ENCODE results near the gene PRKCH. TPM values are rescaled to one million over a fixed set of nuclear protein-coding genes. Genes with fewer than 3 reads are reported as not detected.
A peak's percentile ranks its signal among the peaks of the same experiment; 100 is the strongest.

The PRKCH gene
- total and polyA plus RNA-seq, 2 of the 13 experiments (the other 11 are each of a cell fraction or from before 2014, with no cell fraction given): 0.48 to 1.3 TPM

DNA sequence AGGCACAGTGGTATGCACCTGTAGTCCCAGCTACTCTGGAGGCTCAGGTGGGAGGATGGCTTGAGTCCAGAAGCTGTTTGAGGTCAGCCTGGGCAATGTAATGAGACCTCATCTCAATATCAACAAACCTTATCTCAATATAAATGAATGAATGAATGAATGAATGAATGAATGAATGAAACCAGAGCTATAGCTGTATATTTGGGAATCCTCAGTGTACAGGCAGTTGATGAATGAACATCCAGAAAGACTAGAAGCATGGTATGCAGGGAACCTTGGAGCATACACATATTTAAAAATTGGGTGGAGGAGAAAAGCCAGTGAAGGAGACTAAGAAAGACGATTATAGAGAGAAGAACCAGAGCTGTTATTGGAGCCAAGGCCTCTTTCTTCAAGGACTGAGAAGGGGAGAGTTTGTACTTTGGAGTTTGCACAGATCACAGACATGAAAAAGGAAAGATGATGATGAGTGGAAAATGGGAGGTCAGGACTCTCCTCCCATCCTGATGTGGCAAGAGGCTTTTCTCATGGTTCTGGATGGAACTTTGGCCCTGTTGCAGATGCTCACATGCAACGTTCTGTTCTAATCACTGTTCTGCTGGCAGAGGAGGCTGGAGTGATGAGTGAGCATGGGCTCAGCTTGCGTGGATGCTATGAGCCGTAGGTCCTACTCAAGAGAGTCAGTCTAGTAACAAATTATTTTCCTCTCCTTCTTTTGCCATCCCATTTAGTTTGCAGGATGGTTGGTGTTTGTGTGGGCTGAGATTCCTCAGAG is 114.4 kb downstream of the PRKCH start:
- Histone ChIP-seq H2AFZ (ENCODE audit: low read length) (no peak overlapping the region), H3K4me2 (ENCODE audit: low read depth, low read length) (no peak overlapping the region), H4K20me1 (ENCODE audit: insufficient read depth, low read length) (no peaks in the 10 kb centered on the region), H3K9me3 (ENCODE audit: low read length) (no peaks in the 10 kb centered on the region), H3K9ac (ENCODE audit: insufficient read depth, low read depth, low read length) (no peak overlapping the region), H3K27ac (ENCODE audit: extremely low read length, insufficient read depth, low read length) (no peak overlapping the region), H3K79me2 (ENCODE audit: insufficient read depth, low read length) (no peaks in the 10 kb centered on the region), H3K4me3 (replicated peaks in 1 of 3; ENCODE audit: insufficient read depth in 1 of 3, low read depth in 2 of 3, low read length in 3 of 3) (no peak overlapping the region), H3K36me3 (replicated peaks in 1 of 2; ENCODE audit: control insufficient read depth in 1 of 2, insufficient read depth in 2 of 2, low read length in 2 of 2) (no peaks in the 10 kb centered on the region), H3K4me1 (ENCODE audit: insufficient read depth, low read length) (peaks cover 16% of the 10 kb centered on the region), H3K27me3 (ENCODE audit: control insufficient read depth in 1 of 2, insufficient read depth in 2 of 2, low read length in 2 of 2) (no peaks in the 10 kb centered on the region)
- DNase-seq (ENCODE audit: low spot score): no peak
- WGBS (ENCODE audit: low lambda C conversion rate): 33% methylated on average over 4 of the region's 4 CpGs
- CTCF ChIA-PET (ENCODE audit: low intra/inter-chr PET ratio, low total read pairs): no interaction called here
- TF ChIP-seq HNF4A (CRISPR knock-in tag; IDR thresholded peaks at IDR 0.05) (peak; percentile 21; the same call in 1 of the 2 replicates), ZNF160 (CRISPR knock-in tag; IDR thresholded peaks at IDR 0.05) (no peak), CEBPB (IDR thresholded peaks at IDR 0.05; ENCODE audit: borderline replicate concordance, low read depth, low read length) (peak; percentile 49; the same call in 1 of the 2 replicates), DNMT1 (CRISPR knock-in tag; IDR thresholded peaks at IDR 0.05) (no peak), KAT8 (CRISPR knock-in tag; IDR thresholded peaks at IDR 0.05) (no peak), TARDBP (CRISPR knock-in tag; IDR thresholded peaks at IDR 0.05) (no peak), GABPA (IDR thresholded peaks at IDR 0.05; ENCODE audit: low read depth, low read length) (no peak), GABPA (CRISPR knock-in tag; IDR thresholded peaks at IDR 0.05; ENCODE audit: low read depth) (no peak), MLLT10 (CRISPR knock-in tag; IDR thresholded peaks at IDR 0.05) (no peak)
- ATAC-seq: peak; percentile 37; the same call in 1 of the 3 replicates
- in situ Hi-C loops (cut with HindIII; ENCODE audit: extremely low pct_ligation_motif_present, low pct_unique_long_range_greater_than_20kb) (no loop called here), intact Hi-C loops (cut with micrococcal nuclease; ENCODE audit: unreplicated experiment) (no loop called here)
- no TSS peak for BruUV-seq (replicated peaks)
- POLR2A ChIA-PET: no interaction called here
- FAIRE-seq: no peak

DNA sequence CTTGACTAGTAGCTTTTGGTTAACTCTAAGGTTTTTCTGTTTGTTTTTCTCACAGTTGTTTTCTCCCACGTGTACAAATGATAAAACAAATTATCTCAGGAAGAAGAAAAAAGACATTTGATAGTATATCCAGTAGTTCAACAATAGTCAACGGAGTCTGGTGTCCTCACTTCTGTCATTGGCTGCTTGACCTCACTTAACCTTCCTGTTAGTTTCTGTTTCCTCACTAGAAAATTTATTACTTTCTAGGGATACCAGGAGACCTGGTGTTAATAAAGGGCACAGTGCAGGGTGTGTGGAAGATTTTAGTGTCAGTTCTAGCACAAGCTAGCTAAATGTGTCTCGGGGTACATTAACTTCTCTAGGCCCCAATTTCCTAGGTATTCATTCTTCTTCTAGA is 116.0 kb downstream of the PRKCH start:
- ChIA-PET POLR2A (no interaction called here), CTCF (ENCODE audit: low intra/inter-chr PET ratio, low total read pairs) (no interaction called here)
- Histone ChIP-seq H3K9ac (ENCODE audit: insufficient read depth, low read depth, low read length) (no peak overlapping the region), H3K4me3 (replicated peaks in 1 of 3; ENCODE audit: insufficient read depth in 1 of 3, low read depth in 2 of 3, low read length in 3 of 3) (no peak overlapping the region), H3K79me2 (ENCODE audit: insufficient read depth, low read length) (no peaks in the 10 kb centered on the region), H3K27me3 (ENCODE audit: control insufficient read depth in 1 of 2, insufficient read depth in 2 of 2, low read length in 2 of 2) (no peaks in the 10 kb centered on the region), H3K27ac (ENCODE audit: extremely low read length, insufficient read depth, low read length) (no peak overlapping the region), H3K4me2 (ENCODE audit: low read depth, low read length) (no peak overlapping the region), H3K36me3 (replicated peaks in 1 of 2; ENCODE audit: control insufficient read depth in 1 of 2, insufficient read depth in 2 of 2, low read length in 2 of 2) (no peaks in the 10 kb centered on the region), H4K20me1 (ENCODE audit: insufficient read depth, low read length) (no peaks in the 10 kb centered on the region), H3K9me3 (ENCODE audit: low read length) (no peaks in the 10 kb centered on the region), H3K4me1 (ENCODE audit: insufficient read depth, low read length) (peaks cover 16% of the 10 kb centered on the region), H2AFZ (ENCODE audit: low read length) (no peak overlapping the region)
- WGBS (ENCODE audit: low lambda C conversion rate): 3% methylated on average over 3 of the region's 3 CpGs
- BruUV-seq (replicated peaks): no TSS peak
- in situ Hi-C loops (cut with HindIII; ENCODE audit: extremely low pct_ligation_motif_present, low pct_unique_long_range_greater_than_20kb): no loop called here
- intact Hi-C loops (cut with micrococcal nuclease; ENCODE audit: unreplicated experiment): no loop called here
- FAIRE-seq: no peak
- no peak for ATAC-seq
- TF ChIP-seq ZKSCAN1 (IDR thresholded peaks at IDR 0.05; ENCODE audit: low read length): no peak
- no peak for TF ChIP-seq ZFP82 (CRISPR knock-in tag; IDR thresholded peaks at IDR 0.05; ENCODE audit: borderline replicate concordance)
- no peak for TF ChIP-seq MLLT10 (CRISPR knock-in tag; IDR thresholded peaks at IDR 0.05)
- no peak for TF ChIP-seq EEA1 (CRISPR knock-in tag; IDR thresholded peaks at IDR 0.05; ENCODE audit: borderline replicate concordance)
- TF ChIP-seq ZNF263 (CRISPR knock-in tag; IDR thresholded peaks at IDR 0.05): no peak
- no peak for TF ChIP-seq KLF13 (CRISPR knock-in tag; IDR thresholded peaks at IDR 0.05)
- TF ChIP-seq ZIK1 (CRISPR knock-in tag; IDR thresholded peaks at IDR 0.05; ENCODE audit: borderline replicate concordance, low read depth): no peak
- no peak for TF ChIP-seq ZC3H4 (CRISPR knock-in tag; IDR thresholded peaks at IDR 0.05; ENCODE audit: borderline replicate concordance)
- TF ChIP-seq ZNF737 (CRISPR knock-in tag; IDR thresholded peaks at IDR 0.05; ENCODE audit: borderline replicate concordance): no peak
- TF ChIP-seq GATA4 (IDR thresholded peaks at IDR 0.05; ENCODE audit: borderline replicate concordance, low read depth): no peak
- no peak for TF ChIP-seq ZNF33B (CRISPR knock-in tag; IDR thresholded peaks at IDR 0.05)
- TF ChIP-seq SCMH1 (CRISPR knock-in tag; IDR thresholded peaks at IDR 0.05; ENCODE audit: borderline replicate concordance): no peak
- DNase-seq (ENCODE audit: low spot score): no peak
